ENCODE results near the gene LCLAT1. TPM values are rescaled to one million over a fixed set of nuclear protein-coding genes. Genes with fewer than 3 reads are reported as not detected.

Gene LCLAT1
- polyA plus RNA-seq, 1 donor (not counting 4 experiments of a cell fraction or from before 2014, with no cell fraction given) = 17.1 TPM

DNA sequence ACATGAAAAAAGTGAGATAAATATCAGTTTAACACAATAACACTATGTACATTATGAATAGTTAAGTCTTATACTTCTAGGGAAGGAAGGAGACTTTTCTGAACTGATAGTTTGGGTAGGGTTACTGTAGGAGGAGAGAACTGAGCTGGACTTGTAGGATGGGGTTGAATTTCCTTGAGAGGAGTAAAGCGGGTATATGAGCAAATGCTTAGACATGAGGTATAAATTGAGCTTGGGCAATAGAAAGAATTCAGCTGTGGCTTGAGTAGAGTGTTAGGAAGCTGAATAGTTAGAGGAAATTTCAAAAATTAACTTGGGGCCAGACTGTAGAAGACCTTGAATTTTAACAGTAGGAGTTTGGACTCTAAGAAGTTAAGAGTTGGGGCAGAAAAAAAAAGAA, 45.1 kb downstream of the LCLAT1 start:
- no peak overlapping the region for H3K9ac ChIP-seq (ENCODE audit: control insufficient read depth, extremely low read depth, insufficient read depth, low read length)
- H3K4me2 ChIP-seq (ENCODE audit: control insufficient read depth, extremely low read depth, insufficient read depth, low read depth, low read length) = no peak overlapping the region
- no peak overlapping the region for H3K27ac ChIP-seq (ENCODE audit: control insufficient read depth, insufficient read depth, low read length)
- FAIRE-seq (no peak), DNase-seq (ENCODE audit: low read depth, low spot score) (no peak)
- H3K36me3 ChIP-seq (ENCODE audit: control insufficient read depth in 2 of 2, extremely low read depth in 1 of 2, insufficient read depth in 2 of 2, low read length in 2 of 2) = peaks cover 0 to 1% of the 10 kb centered on the region in 2 experiments
- H4K20me1 ChIP-seq (ENCODE audit: control insufficient read depth, extremely low read depth, insufficient read depth, low read length) = no peaks in the 10 kb centered on the region
- TF ChIP-seq, protein P1, sequence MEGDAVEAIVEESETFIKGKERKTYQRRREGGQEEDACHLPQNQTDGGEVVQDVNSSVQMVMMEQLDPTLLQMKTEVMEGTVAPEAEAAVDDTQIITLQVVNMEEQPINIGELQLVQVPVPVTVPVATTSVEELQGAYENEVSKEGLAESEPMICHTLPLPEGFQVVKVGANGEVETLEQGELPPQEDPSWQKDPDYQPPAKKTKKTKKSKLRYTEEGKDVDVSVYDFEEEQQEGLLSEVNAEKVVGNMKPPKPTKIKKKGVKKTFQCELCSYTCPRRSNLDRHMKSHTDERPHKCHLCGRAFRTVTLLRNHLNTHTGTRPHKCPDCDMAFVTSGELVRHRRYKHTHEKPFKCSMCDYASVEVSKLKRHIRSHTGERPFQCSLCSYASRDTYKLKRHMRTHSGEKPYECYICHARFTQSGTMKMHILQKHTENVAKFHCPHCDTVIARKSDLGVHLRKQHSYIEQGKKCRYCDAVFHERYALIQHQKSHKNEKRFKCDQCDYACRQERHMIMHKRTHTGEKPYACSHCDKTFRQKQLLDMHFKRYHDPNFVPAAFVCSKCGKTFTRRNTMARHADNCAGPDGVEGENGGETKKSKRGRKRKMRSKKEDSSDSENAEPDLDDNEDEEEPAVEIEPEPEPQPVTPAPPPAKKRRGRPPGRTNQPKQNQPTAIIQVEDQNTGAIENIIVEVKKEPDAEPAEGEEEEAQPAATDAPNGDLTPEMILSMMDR (optimal IDR thresholded peaks at IDR 0.05 in 1 of 3, IDR thresholded peaks at IDR 0.05 in 1 of 3, conservative IDR thresholded peaks at IDR 0.05 in 1 of 3; ENCODE audit: extremely low read depth in 1 of 3, insufficient read depth in 2 of 3, low read length in 3 of 3) = no peak
- TF ChIP-seq EZH2 (IDR thresholded peaks at IDR 0.05; ENCODE audit: low read length) = no peak
- H3K9me3 ChIP-seq (ENCODE audit: control insufficient read depth, low read depth, low read length) = no peaks in the 10 kb centered on the region
- dilution Hi-C loops (cut with MboI; ENCODE audit: extremely low pct_ligation_motif_present, low sequenced_read_pairs) = no loop called here
- H3K4me3 ChIP-seq (ENCODE audit: control insufficient read depth in 2 of 3, extremely low read depth in 1 of 3, insufficient read depth in 2 of 3, low read depth in 1 of 3, low read length in 3 of 3) = no peak overlapping the region
- H3K4me1 ChIP-seq (ENCODE audit: control insufficient read depth, extremely low read depth, insufficient read depth, low read length) = no peaks in the 10 kb centered on the region
- peaks cover 1% of the 10 kb centered on the region for H3K79me2 ChIP-seq (ENCODE audit: control insufficient read depth, insufficient read depth, low read length)
- H3K27me3 ChIP-seq (ENCODE audit: control insufficient read depth, extremely low read depth, insufficient read depth, low read length) = no peaks in the 10 kb centered on the region
- no peak overlapping the region for H2AFZ ChIP-seq (ENCODE audit: control insufficient read depth, low read length)
- no peaks in the 10 kb centered on the region for H3K9me1 ChIP-seq (ENCODE audit: control insufficient read depth, extremely low read depth, insufficient read depth, low read length)

DNA sequence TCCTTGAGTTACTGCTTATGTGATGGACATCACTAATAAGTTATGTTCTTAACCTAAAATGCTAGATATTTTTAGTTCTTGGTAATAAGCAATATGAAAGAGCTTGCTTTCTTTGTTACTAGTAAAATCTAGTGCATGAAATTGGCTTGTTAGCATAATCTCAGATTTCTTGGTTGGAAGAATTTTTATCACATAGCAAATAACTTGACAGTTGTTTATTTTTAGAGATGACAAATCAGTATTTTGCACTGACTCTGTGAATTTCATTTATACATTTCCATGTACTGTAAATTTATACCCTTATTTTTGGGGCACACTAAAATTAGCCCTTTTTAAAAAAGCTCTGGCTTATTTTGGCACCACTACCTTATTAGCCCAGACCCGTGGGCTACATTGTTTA, 45.6 kb downstream of the LCLAT1 start:
- dilution Hi-C loops (cut with MboI; ENCODE audit: extremely low pct_ligation_motif_present, low sequenced_read_pairs) = no loop called here
- Histone ChIP-seq H3K4me2 (ENCODE audit: control insufficient read depth, extremely low read depth, insufficient read depth, low read depth, low read length) (no peak overlapping the region), H4K20me1 (ENCODE audit: control insufficient read depth, extremely low read depth, insufficient read depth, low read length) (no peaks in the 10 kb centered on the region), H3K79me2 (ENCODE audit: control insufficient read depth, insufficient read depth, low read length) (peaks cover 1% of the 10 kb centered on the region), H3K4me3 (ENCODE audit: control insufficient read depth in 2 of 3, extremely low read depth in 1 of 3, insufficient read depth in 2 of 3, low read depth in 1 of 3, low read length in 3 of 3) (no peak overlapping the region), H3K9me1 (ENCODE audit: control insufficient read depth, extremely low read depth, insufficient read depth, low read length) (no peaks in the 10 kb centered on the region), H2AFZ (ENCODE audit: control insufficient read depth, low read length) (no peak overlapping the region), H3K27me3 (ENCODE audit: control insufficient read depth, extremely low read depth, insufficient read depth, low read length) (no peaks in the 10 kb centered on the region), H3K9ac (ENCODE audit: control insufficient read depth, extremely low read depth, insufficient read depth, low read length) (no peak overlapping the region), H3K27ac (ENCODE audit: control insufficient read depth, insufficient read depth, low read length) (no peak overlapping the region), H3K9me3 (ENCODE audit: control insufficient read depth, low read depth, low read length) (no peaks in the 10 kb centered on the region), H3K4me1 (ENCODE audit: control insufficient read depth, extremely low read depth, insufficient read depth, low read length) (no peaks in the 10 kb centered on the region), H3K36me3 (ENCODE audit: control insufficient read depth in 2 of 2, extremely low read depth in 1 of 2, insufficient read depth in 2 of 2, low read length in 2 of 2) (peaks cover 0 to 1% of the 10 kb centered on the region in 2 experiments)
- DNase-seq (ENCODE audit: low read depth, low spot score) = no peak
- FAIRE-seq = no peak
- TF ChIP-seq EZH2 (IDR thresholded peaks at IDR 0.05; ENCODE audit: low read length) = no peak
- TF ChIP-seq, protein P1 (optimal IDR thresholded peaks at IDR 0.05 in 1 of 3, IDR thresholded peaks at IDR 0.05 in 1 of 3, conservative IDR thresholded peaks at IDR 0.05 in 1 of 3; ENCODE audit: extremely low read depth in 1 of 3, insufficient read depth in 2 of 3, low read length in 3 of 3) = no peak
